GM12878 (cell line): ENCODE results near the gene PHF1. TPM values are rescaled to one million over a fixed set of nuclear protein-coding genes. Genes with fewer than 3 reads are reported as not detected.

Experiments
- ATAC-seq: fragments of 200-7000 bp; cut with Tn5 transposase; 3 replicates; pipeline ENCODE4 v1.9.1; 2020; ENCODE audit warnings: mild to moderate bottlenecking, moderate library complexity
- BruUV-seq: library from RNA; stranded (reverse); fragments of 400-500 nt; replicated peaks from 2 replicates; lab custom pipeline; 2021; lab: Mats Ljungman, UMichigan
- CTCF ChIA-PET: fragments of 300-600 bp; sonication (Branson Sonifier 250); formaldehyde crosslinking; extraction: SDS; loops from one replicate; lab custom pipeline; 2021; ENCODE audit warnings: inconsistent platforms; lab: Yijun Ruan, JAX
- POLR2A ChIA-PET: fragments of 350-600 bp; formaldehyde crosslinking; extraction: SDS; loops from one replicate; lab custom pipeline; 2021; ENCODE audit warnings: inconsistent platforms; lab: Charles Lee
- RAD21 ChIA-PET: fragments of 300-600 bp; sonication (Branson Sonifier 250); formaldehyde crosslinking; loops from one replicate; lab custom pipeline; 2023; ENCODE audit warnings: antibody characterized with exemption; ENCODE audit not compliant: unreplicated experiment; lab: Charles Lee
- SMC1A ChIA-PET: fragments of 300-600 bp; sonication (Branson Sonifier 250); formaldehyde crosslinking; loops from one replicate; lab custom pipeline; 2023; ENCODE audit not compliant: unreplicated experiment, uncharacterized antibody; lab: Charles Lee
- DNase-seq: peaks from one replicate; pipeline ENCODE4 v3.0.0-alpha.2; 2011; ENCODE audit warnings: low read depth, low spot score
- FAIRE-seq: peaks from 3 replicates; lab custom pipeline; 2011; peaks lifted over from hg19 to GRCh38; lab: Jason Lieb, UNC
- H2AFZ ChIP-seq: 2 replicates; pipeline ENCODE4 v1.6.0; 2011; ENCODE audit warnings: low read depth, low read length, control low read depth; ENCODE audit not compliant: control insufficient read depth
- H3K27ac ChIP-seq: 2 replicates; pipeline ENCODE4 v1.5.1; 2011; ENCODE audit warnings: control low read depth; ENCODE audit not compliant: control insufficient read depth, insufficient read depth
- H3K27me3 ChIP-seq, 2 experiments: replicated peaks in 1 of 2; 2 replicates each; pipeline versions ENCODE4 v1.6.0 to v1.6.1; 2011; ENCODE audit warnings: low read length in 1 of 2; ENCODE audit not compliant: control insufficient read depth in 2 of 2, insufficient read depth in 2 of 2
- H3K36me3 ChIP-seq, 2 experiments: 2 replicates each; pipeline ENCODE4 v1.5.1; 2011; ENCODE audit warnings: low read length in 1 of 2; ENCODE audit not compliant: control insufficient read depth in 2 of 2, insufficient read depth in 2 of 2
- H3K4me1 ChIP-seq: 2 replicates; pipeline ENCODE4 v1.6.1; 2011; ENCODE audit warnings: mild to moderate bottlenecking, low read length, moderate library complexity, mixed read lengths; ENCODE audit not compliant: control insufficient read depth, insufficient read depth
- H3K4me2 ChIP-seq: 2 replicates; pipeline ENCODE4 v1.6.0; 2011; ENCODE audit warnings: control low read depth; ENCODE audit not compliant: control insufficient read depth, insufficient read depth
- H3K4me3 ChIP-seq: fragments of 200-600 bp; sonication (generic); 2 replicates; pipeline ENCODE4 v1.5.1; 2016
- H3K79me2 ChIP-seq: 2 replicates; pipeline ENCODE4 v1.6.0; 2011; ENCODE audit warnings: low read length; ENCODE audit not compliant: control insufficient read depth, insufficient read depth
- H3K9ac ChIP-seq: 2 replicates; pipeline ENCODE4 v1.8.0; 2011; ENCODE audit warnings: low read length, control low read depth, mixed read lengths; ENCODE audit not compliant: control insufficient read depth, insufficient read depth
- H3K9me3 ChIP-seq: replicated peaks from 3 replicates; pipeline ENCODE4 v1.5.1; 2011; ENCODE audit warnings: mild to moderate bottlenecking, low read length; ENCODE audit not compliant: control insufficient read depth, insufficient read depth
- H4K20me1 ChIP-seq: 2 replicates; pipeline ENCODE4 v1.6.0; 2011; ENCODE audit not compliant: control insufficient read depth, insufficient read depth
- DPF2 ChIP-seq: fragments of 450-650 bp; IDR thresholded peaks from 2 replicates; pipeline ENCODE4 v1.6.1; 2017; ENCODE audit warnings: mild to moderate bottlenecking
- EED ChIP-seq: sonication (generic); IDR thresholded peaks from 2 replicates; pipeline ENCODE4 v1.6.1; 2016; ENCODE audit warnings: antibody characterized with exemption, low read depth
- HDAC6 ChIP-seq: fragments of 200-600 bp; sonication (generic); IDR thresholded peaks from one replicate; pipeline ENCODE4 v1.8.0; 2017; ENCODE audit warnings: antibody characterized with exemption; ENCODE audit not compliant: unreplicated experiment
- HDGF ChIP-seq: fragments of 450-650 bp; IDR thresholded peaks from 2 replicates; pipeline ENCODE4 v1.6.1; 2016; ENCODE audit warnings: antibody characterized with exemption
- MEF2B ChIP-seq: fragments of 450-650 bp; IDR thresholded peaks from 2 replicates; pipeline ENCODE4 v1.6.1; 2018; ENCODE audit warnings: mild to moderate bottlenecking, moderate library complexity; ENCODE audit not compliant: partially characterized antibody, poor library complexity, severe bottlenecking
- NRF1 ChIP-seq: conservative IDR thresholded peaks from 2 replicates; pipeline ENCODE4 v1.6.1; 2011; ENCODE audit warnings: mild to moderate bottlenecking, low read depth, low read length, improper control_type of control experiment
- POLR2AphosphoS2 ChIP-seq: IDR thresholded peaks from 2 replicates; pipeline ENCODE4 v1.6.1; 2011; ENCODE audit warnings: low read depth, mild to moderate bottlenecking, low read length, improper control_type of control experiment, moderate library complexity
- SMAD1 ChIP-seq: fragments of 450-650 bp; IDR thresholded peaks from 2 replicates; pipeline ENCODE4 v1.6.1; 2018; ENCODE audit warnings: mild to moderate bottlenecking, low read depth; ENCODE audit not compliant: partially characterized antibody
- SRF ChIP-seq, 2 experiments: IDR thresholded peaks; 2 replicates each; pipeline ENCODE4 v1.6.1; 2011; ENCODE audit warnings: low read depth in 2 of 2, low read length in 2 of 2, mild to moderate bottlenecking in 1 of 2, moderate library complexity in 1 of 2
- STAT3 ChIP-seq: IDR thresholded peaks from 2 replicates; pipeline ENCODE4 v1.6.1; 2011; ENCODE audit warnings: low read depth, low read length, improper control_type of control experiment
- TCF12 ChIP-seq: IDR thresholded peaks from 2 replicates; pipeline ENCODE4 v1.6.1; 2011; ENCODE audit warnings: low read depth, mild to moderate bottlenecking, low read length
- ZNF622 ChIP-seq: fragments of 450-650 bp; IDR thresholded peaks from 2 replicates; pipeline ENCODE4 v1.6.1; 2017; ENCODE audit warnings: mild to moderate bottlenecking, inconsistent platforms
- ZZZ3 ChIP-seq: IDR thresholded peaks from 2 replicates; pipeline ENCODE4 v1.6.1; 2011; ENCODE audit warnings: low read depth; ENCODE audit not compliant: control insufficient read depth, insufficient read length
- WGBS: methylation state at CpG from one replicate; pipeline ENCODE4 v1.1.6; 2016; ENCODE audit warnings: low lambda C conversion rate; ENCODE audit not compliant: insufficient replicate concordance, insufficient coverage; ENCODE audit errors: missing lambda C conversion rate; 5-methylcytosine and 5-hydroxymethylcytosine counted together
- in situ Hi-C: fragments of 300-500 bp; cut with MboI; formaldehyde crosslinking; loops from 9 replicates; pipeline ENCODE4 v1.14.3; 2018; ENCODE audit warnings: mixed read lengths
- intact Hi-C: fragments of 100-400 bp; cut with micrococcal nuclease; formaldehyde crosslinking; loops from one replicate; pipeline ENCODE4 v1.14.2; 2022; ENCODE audit not compliant: unreplicated experiment
- polyA plus RNA-seq, 11 experiments: library from polyadenylated mRNA; depleted of rRNA in 4 of 11; unstranded in 6 of 11; stranded (reverse) in 5 of 11; fragments of >200 nt; fragmentation: Nextera tagmentation in 4 of 11; fragmentation: Illumina TruSeq in 1 of 11; extraction: Ambion mirVana in 4 of 11; extraction: Trizol in 1 of 11; gene quantifications; 1 replicate in 1 of 11; 2 replicates in 10 of 11; pipeline versions ENCODE4 v1.2.1 to v1.2.3, GENCODE V29; 2011 to 2016; ENCODE audit warnings: inconsistent platforms in 2 of 11, missing spikeins in 2 of 11, low read depth in 1 of 11
- total RNA-seq, 4 experiments: library from RNA; depleted of rRNA in 3 of 4; stranded (reverse); fragments of >200 nt in 3 of 4; fragmentation: Illumina TruSeq in 1 of 4; extraction: Trizol in 1 of 4; gene quantifications; 2 replicates each; pipeline versions ENCODE4 v1.2.1 to v1.2.3, GENCODE V29; 2013 to 2021
- TF ChIP-seq, protein P1 (sequence below): IDR thresholded peaks from 2 replicates; pipeline ENCODE4 v1.6.1; 2012; ENCODE audit warnings: low read length, inconsistent platforms

Gene PHF1
- total and polyA plus RNA-seq, 10 of the 15 experiments (the other 5 are each of a cell fraction or from before 2014, with no cell fraction given): 1.3 to 17.8 (median 6.2) TPM

DNA sequence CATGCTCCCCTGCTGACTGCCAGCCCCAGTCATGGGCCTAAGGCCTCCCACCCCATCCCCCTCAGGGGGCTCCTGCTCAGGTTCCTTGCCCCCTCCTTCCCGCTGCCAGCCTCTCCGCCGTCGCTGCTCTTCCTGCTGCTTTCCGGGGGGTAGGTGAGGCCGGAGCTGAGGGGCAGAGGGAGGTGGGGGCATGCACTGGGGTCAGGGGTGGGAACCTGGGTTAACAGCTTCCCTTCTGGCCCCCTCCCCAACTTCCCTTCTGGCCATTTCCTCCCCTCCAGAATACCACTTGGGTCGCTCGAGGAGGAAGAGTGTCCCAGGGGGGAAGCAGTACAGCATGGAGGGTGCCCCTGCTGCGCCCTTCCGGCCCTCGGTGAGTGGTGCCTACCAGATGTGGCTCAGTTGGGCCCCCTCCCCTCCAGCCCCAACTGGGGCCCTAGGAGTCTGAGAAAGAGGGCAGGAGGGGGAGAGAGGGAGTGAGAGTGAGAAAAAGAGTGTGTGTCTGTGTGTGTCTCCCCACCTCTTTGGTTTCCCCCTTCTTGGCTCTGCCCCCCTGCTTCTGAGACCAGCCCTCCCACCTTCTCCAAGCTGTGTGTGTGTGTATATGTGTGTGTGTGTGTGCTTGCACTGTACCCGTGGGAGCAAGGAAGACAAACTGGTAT, 21.2 kb downstream of the PHF1 start:
- ChIA-PET POLR2A (interaction anchor here (0.6 to 1.8 kb wide), 3 partner anchors 14 to 147 kb away, joined by 5 to 11 read pairs (median 6); partner anchors contain the start of genes BAK1 and CUTA), SMC1A (interaction anchor here (1.2 to 1.6 kb wide), 3 partner anchors 17 to 147 kb away, joined by 3 to 8 read pairs (median 6); partner anchors contain the start of gene ZBTB9), CTCF (interaction anchor here (1.3 kb wide), 1 partner anchor 153 kb away, joined by 3 read pairs; no protein-coding TSS in a partner anchor), RAD21 (interaction anchor here (0.6 to 2.6 kb wide), 3 partner anchors 11 to 175 kb away, joined by 3 to 10 read pairs (median 5); no protein-coding TSS in a partner anchor)
- peak overlapping the region; percentile 93 for H3K4me2 ChIP-seq
- no peaks in the 10 kb centered on the region for H3K9me3 ChIP-seq
- in situ Hi-C loops (no loop called here), intact Hi-C loops (no loop called here)
- no peaks in the 10 kb centered on the region for H3K27me3 ChIP-seq
- no peaks in the 10 kb centered on the region for H4K20me1 ChIP-seq
- DNase-seq (no peak), FAIRE-seq (no peak), ATAC-seq (peak; percentile 41)
- no TSS peak for BruUV-seq
- H3K4me3 ChIP-seq: peak overlapping the region; percentile 80
- peak overlapping the region; percentile 33 for H2AFZ ChIP-seq
- H3K9ac ChIP-seq: peak overlapping the region; percentile 35
- WGBS: 2% methylated on average over 7 of the region's 12 CpGs
- peaks cover 6% of the 10 kb centered on the region for H3K79me2 ChIP-seq
- no peaks in the 10 kb centered on the region for H3K36me3 ChIP-seq
- H3K27ac ChIP-seq: peak overlapping the region; percentile 20; the same call in 1 of the 2 replicates
- peaks cover 46% of the 10 kb centered on the region for H3K4me1 ChIP-seq
- TF ChIP-seq SRF (IDR thresholded peaks at IDR 0.05; ENCODE audit: low read depth in 2 of 2, low read length in 2 of 2) (no peak), MEF2B (peak; percentile 27), EED (0 out of 2 replicates have a peak, but pooled peaks have one; percentile 29)
- TF ChIP-seq, all 136 proteins: peak for 2

DNA sequence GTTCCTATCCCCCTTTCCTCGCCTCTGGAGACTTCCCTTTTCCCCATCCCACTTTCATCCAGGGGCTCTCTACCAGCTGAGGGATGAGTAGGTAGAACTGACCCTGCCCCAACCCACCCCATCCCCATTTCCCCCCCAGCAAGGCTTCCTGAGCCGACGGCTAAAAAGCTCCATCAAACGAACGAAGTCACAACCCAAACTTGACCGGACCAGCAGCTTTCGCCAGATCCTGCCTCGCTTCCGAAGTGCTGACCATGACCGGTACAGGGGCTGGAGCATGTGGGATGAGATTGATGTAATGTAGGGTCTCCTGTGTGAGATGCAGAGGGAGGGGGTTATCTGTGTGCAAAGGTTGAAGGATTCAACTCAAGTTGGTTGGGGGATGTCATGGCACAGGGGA, 21.7 kb downstream of the PHF1 start:
- Histone ChIP-seq H3K27ac (no peak overlapping the region), H3K4me2 (peak overlapping the region; percentile 93)
- intact Hi-C loops: no loop called here

More for the DNA sequence above, 21.7 kb downstream of the PHF1 start:
- ChIA-PET POLR2A (no interaction called here), CTCF (no interaction called here), RAD21 (interaction anchor here (2.6 kb wide), 1 partner anchor 174 kb away, joined by 10 read pairs; no protein-coding TSS in a partner anchor), SMC1A (interaction anchor here (1.6 kb wide), 1 partner anchor 21 kb away, joined by 3 read pairs; the partner anchor contains the start of gene ZBTB9)
- ATAC-seq (no peak), DNase-seq (no peak)
- Histone ChIP-seq H3K9ac (peak overlapping the region; percentile 35; the same call in 1 of the 2 replicates), H3K4me3 (peak overlapping the region; percentile 80; the same call in 1 of the 2 replicates), H2AFZ (peak overlapping the region; percentile 33; the same call in 1 of the 2 replicates), H3K79me2 (peaks cover 6% of the 10 kb centered on the region), H3K9me3 (no peaks in the 10 kb centered on the region), H4K20me1 (no peaks in the 10 kb centered on the region), H3K27me3 (no peaks in the 10 kb centered on the region), H3K36me3 (peaks cover 0 to under 1% of the 10 kb centered on the region in 2 experiments; a peak in 1 of 4 replicates)
- in situ Hi-C loops: no loop called here
- BruUV-seq: no TSS peak
- TF ChIP-seq ZZZ3 (no peak), SMAD1 (no peak), HDGF (no peak), HDAC6 (no peak), TCF12 (no peak), SRF (IDR thresholded peaks at IDR 0.05; ENCODE audit: low read depth in 2 of 2, low read length in 2 of 2) (no peak), ZNF622 (no peak), POLR2AphosphoS2 (no peak), NRF1 (no peak), DPF2 (no peak), STAT3 (no peak)
- TF ChIP-seq, protein P1, sequence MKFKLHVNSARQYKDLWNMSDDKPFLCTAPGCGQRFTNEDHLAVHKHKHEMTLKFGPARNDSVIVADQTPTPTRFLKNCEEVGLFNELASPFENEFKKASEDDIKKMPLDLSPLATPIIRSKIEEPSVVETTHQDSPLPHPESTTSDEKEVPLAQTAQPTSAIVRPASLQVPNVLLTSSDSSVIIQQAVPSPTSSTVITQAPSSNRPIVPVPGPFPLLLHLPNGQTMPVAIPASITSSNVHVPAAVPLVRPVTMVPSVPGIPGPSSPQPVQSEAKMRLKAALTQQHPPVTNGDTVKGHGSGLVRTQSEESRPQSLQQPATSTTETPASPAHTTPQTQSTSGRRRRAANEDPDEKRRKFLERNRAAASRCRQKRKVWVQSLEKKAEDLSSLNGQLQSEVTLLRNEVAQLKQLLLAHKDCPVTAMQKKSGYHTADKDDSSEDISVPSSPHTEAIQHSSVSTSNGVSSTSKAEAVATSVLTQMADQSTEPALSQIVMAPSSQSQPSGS: no peak
- TF ChIP-seq, all 136 proteins: peak for 0
- peaks cover 43% of the 10 kb centered on the region for H3K4me1 ChIP-seq
- WGBS: over 99% methylated on average over 7 of the region's 10 CpGs
- FAIRE-seq: no peak
